SK-N-SH (cell line): ENCODE results near the gene TOPAZ1. TPM values are rescaled to one million over a fixed set of nuclear protein-coding genes. Genes with fewer than 3 reads are reported as not detected.

ENCODE experiments used
- CTCF ChIA-PET: fragments of 300-600, 350-600 bp; formaldehyde crosslinking; extraction: SDS; loops from one replicate; lab custom pipeline; 2021; lab: Yijun Ruan, JAX
- POLR2A ChIA-PET: fragments of 350-600 bp; sonication (Branson Sonifier 250); formaldehyde crosslinking; extraction: SDS; loops from one replicate; lab custom pipeline; 2020; ENCODE audit warnings: antibody characterized with exemption, inconsistent platforms; lab: Yijun Ruan, JAX
- DNase-seq: peaks from one replicate; pipeline ENCODE4 v3.0.0; 2012
- H2AFZ ChIP-seq: fragments of 200-600 bp; sonication (generic); 2 replicates; pipeline ENCODE4 v1.8.1; 2016; ENCODE audit warnings: antibody characterized with exemption, mild to moderate bottlenecking, low read depth
- H3F3A ChIP-seq: fragments of 200-600 bp; sonication (generic); replicated peaks from 2 replicates; pipeline ENCODE3; 2016; ENCODE audit warnings: antibody characterized with exemption, mild to moderate bottlenecking; ENCODE audit not compliant: insufficient read depth
- H3K27ac ChIP-seq, 2 experiments: fragments of 200-500 bp in 1 of 2; fragments of 200-600 bp in 1 of 2; sonication (Bioruptor generic) in 1 of 2; sonication (generic), shearing (Covaris generic) in 1 of 2; 2 replicates each; pipeline versions ENCODE4 v1.5.1 to v1.6.1; 2014 to 2016; ENCODE audit warnings: low read depth in 2 of 2, inconsistent platforms in 1 of 2, low read length in 1 of 2, mild to moderate bottlenecking in 1 of 2, mixed read lengths in 1 of 2
- H3K27me3 ChIP-seq: fragments of 200-600 bp; sonication (generic), shearing (Covaris generic); 2 replicates; pipeline ENCODE4 v1.6.1; 2016; ENCODE audit warnings: mixed run types; ENCODE audit not compliant: insufficient read depth
- H3K36me3 ChIP-seq, 2 experiments: fragments of 200-500 bp in 1 of 2; fragments of 200-600 bp in 1 of 2; sonication (Bioruptor generic) in 1 of 2; sonication (generic) in 1 of 2; replicated peaks in 1 of 2; 2 replicates each; pipeline versions ENCODE3 to v1.5.1; 2014 to 2016; ENCODE audit warnings: low read length in 1 of 2, mild to moderate bottlenecking in 1 of 2; ENCODE audit not compliant: insufficient read depth in 2 of 2, control insufficient read depth in 1 of 2
- H3K4me1 ChIP-seq, 2 experiments: fragments of 200-500 bp in 1 of 2; fragments of 200-600 bp in 1 of 2; sonication (Bioruptor generic) in 1 of 2; sonication (generic), shearing (Covaris generic) in 1 of 2; 2 replicates each; pipeline versions ENCODE4 v1.5.1 to v1.6.1; 2014 to 2016; ENCODE audit warnings: low read depth in 1 of 2, low read length in 1 of 2, mixed run types in 1 of 2; ENCODE audit not compliant: insufficient read depth in 2 of 2, control insufficient read depth in 1 of 2
- H3K4me2 ChIP-seq: fragments of 200-600 bp; sonication (generic), shearing (Covaris generic); 2 replicates; pipeline ENCODE4 v1.6.1; 2017; ENCODE audit warnings: mixed run types
- H3K4me3 ChIP-seq, 2 experiments: fragments of 200-500 bp in 1 of 2; fragments of 200-600 bp in 1 of 2; sonication (Bioruptor generic) in 1 of 2; sonication (generic), shearing (Covaris generic) in 1 of 2; 2 replicates each; pipeline versions ENCODE4 v1.5.1 to v1.8.1; 2014 to 2016; ENCODE audit warnings: low read depth in 2 of 2, inconsistent platforms in 1 of 2, low read length in 1 of 2, mild to moderate bottlenecking in 1 of 2, mixed read lengths in 1 of 2, moderate library complexity in 1 of 2
- H3K79me2 ChIP-seq: fragments of 200-600 bp; sonication (generic); 2 replicates; pipeline ENCODE4 v1.8.1; 2017; ENCODE audit warnings: mild to moderate bottlenecking; ENCODE audit not compliant: insufficient read depth
- H3K9ac ChIP-seq: fragments of 200-600 bp; sonication (generic); 2 replicates; pipeline ENCODE4 v1.6.1; 2017; ENCODE audit warnings: mixed run types
- H3K9me2 ChIP-seq: fragments of 200-600 bp; sonication (generic); 2 replicates; pipeline ENCODE4 v1.6.1; 2017; ENCODE audit warnings: mixed run types
- H3K9me3 ChIP-seq: fragments of 200-600 bp; sonication (generic); 2 replicates; pipeline ENCODE4 v1.6.1; 2017; ENCODE audit warnings: mixed run types, mild to moderate bottlenecking, moderate library complexity
- H4K20me1 ChIP-seq: fragments of 200-600 bp; sonication (generic); 2 replicates; pipeline ENCODE4 v1.6.1; 2017; ENCODE audit warnings: mild to moderate bottlenecking, mixed run types; ENCODE audit not compliant: insufficient read depth
- CHD2 ChIP-seq: fragments of 150-350 bp; IDR thresholded peaks from 2 replicates; pipeline ENCODE4 v1.6.1; 2018; ENCODE audit warnings: low read length; ENCODE audit not compliant: partially characterized antibody
- CTCF ChIP-seq: fragments of 200-600 bp; sonication (generic); IDR thresholded peaks from 2 replicates; pipeline ENCODE4 v1.6.1; 2017; ENCODE audit warnings: antibody characterized with exemption, mild to moderate bottlenecking, moderate library complexity
- ELF1 ChIP-seq: IDR thresholded peaks from 2 replicates; pipeline ENCODE4 v1.4.0; 2012
- FOSL2 ChIP-seq: IDR thresholded peaks from 2 replicates; pipeline ENCODE4 v1.4.0; 2012; ENCODE audit warnings: low read depth, mild to moderate bottlenecking, moderate library complexity, borderline replicate concordance
- FOXJ3 ChIP-seq: sonication (generic); formaldehyde crosslinking; IDR thresholded peaks from 2 replicates; pipeline ENCODE4 v1.5.1; 2020; ENCODE audit warnings: mild to moderate bottlenecking, missing genetic modification reagents
- JUND ChIP-seq: IDR thresholded peaks from 2 replicates; pipeline ENCODE4 v1.4.0; 2012
- MAX ChIP-seq: IDR thresholded peaks from 2 replicates; pipeline ENCODE4 v1.4.0; 2012; ENCODE audit warnings: low read depth
- MEF2A ChIP-seq: IDR thresholded peaks from 2 replicates; pipeline ENCODE4 v1.4.0; 2012; ENCODE audit warnings: low read depth, borderline replicate concordance
- POLR2AphosphoS5 ChIP-seq: IDR thresholded peaks from 2 replicates; pipeline ENCODE4 v1.6.1; 2012; ENCODE audit warnings: low read depth, low read length
- RAD21 ChIP-seq: IDR thresholded peaks from 2 replicates; pipeline ENCODE4 v1.6.1; 2012; ENCODE audit warnings: mild to moderate bottlenecking, low read length
- RCOR1 ChIP-seq: fragments of 150-350 bp; IDR thresholded peaks from 2 replicates; pipeline ENCODE4 v1.6.1; 2017; ENCODE audit warnings: antibody characterized with exemption, low read length
- REST ChIP-seq: IDR thresholded peaks from 2 replicates; pipeline ENCODE4 v1.6.1; 2012; ENCODE audit warnings: mild to moderate bottlenecking, low read depth, low read length, moderate library complexity
- RXRA ChIP-seq: IDR thresholded peaks from 2 replicates; pipeline ENCODE4 v1.4.0; 2012; ENCODE audit warnings: low read depth, mild to moderate bottlenecking, borderline replicate concordance
- SIN3A ChIP-seq: IDR thresholded peaks from 2 replicates; pipeline ENCODE4 v1.6.1; 2012; ENCODE audit warnings: low read depth, mild to moderate bottlenecking, low read length, moderate library complexity, borderline replicate concordance
- SMC3 ChIP-seq: IDR thresholded peaks from 2 replicates; pipeline ENCODE4 v1.6.1; 2012; ENCODE audit warnings: low read depth, low read length, improper control_type of control experiment
- TAF1 ChIP-seq: IDR thresholded peaks from 2 replicates; pipeline ENCODE4 v1.6.1; 2012; ENCODE audit warnings: low read depth, mild to moderate bottlenecking, low read length, moderate library complexity, borderline replicate concordance
- TCF12 ChIP-seq: IDR thresholded peaks from 2 replicates; pipeline ENCODE4 v1.4.0; 2012
- TEAD4 ChIP-seq: IDR thresholded peaks from 2 replicates; pipeline ENCODE4 v1.4.0; 2012; ENCODE audit warnings: mild to moderate bottlenecking, borderline replicate concordance; ENCODE audit not compliant: insufficient read depth
- USF1 ChIP-seq: IDR thresholded peaks from 2 replicates; pipeline ENCODE4 v1.4.0; 2012; ENCODE audit warnings: low read depth, borderline replicate concordance
- YY1 ChIP-seq: IDR thresholded peaks from 2 replicates; pipeline ENCODE4 v1.4.0; 2012; ENCODE audit warnings: low read depth, mild to moderate bottlenecking
- ZBTB33 ChIP-seq: IDR thresholded peaks from 2 replicates; pipeline ENCODE4 v1.4.0; 2012; ENCODE audit warnings: low read depth, borderline replicate concordance
- WGBS: methylation state at CpG from one replicate; pipeline ENCODE4 v1.1.6; 2017; ENCODE audit warnings: low lambda C conversion rate; 5-methylcytosine and 5-hydroxymethylcytosine counted together
- polyA plus RNA-seq, 3 experiments: library from polyadenylated mRNA; depleted of rRNA; stranded (reverse); fragments of >200 nt; gene quantifications; 2 replicates each; pipeline ENCODE4 v1.2.3, GENCODE V29; 2012

TOPAZ1 gene
- polyA plus RNA-seq, 1 of the 3 experiments (the other 2 are of a cell fraction) = not detected

GRCh38 chr3:44326019-44326418 is 84.3 kb downstream of the TOPAZ1 start:
- no peak for DNase-seq
- H3K9me3 ChIP-seq = peaks cover 5% of the 10 kb centered on the region; the same call in 1 of the 2 replicates
- no peak overlapping the region for H3K4me2 ChIP-seq
- no peaks in the 10 kb centered on the region for H3K27me3 ChIP-seq
- ChIA-PET CTCF (interaction anchor here (0.9 kb wide), 1 partner anchor 39 kb away, joined by 3 read pairs; no protein-coding TSS in a partner anchor), POLR2A (no interaction called here)
- no peak overlapping the region for H2AFZ ChIP-seq
- no peaks in the 10 kb centered on the region for H3K79me2 ChIP-seq
- WGBS = 47% methylated on average over 2 of the region's 2 CpGs
- no peaks in the 10 kb centered on the region for H3K9me2 ChIP-seq
- TF ChIP-seq USF1 (no peak), SIN3A (no peak), MAX (no peak), CTCF (no peak), CHD2 (no peak), FOSL2 (no peak), JUND (no peak), RCOR1 (no peak), YY1 (no peak), RXRA (no peak), SMC3 (no peak), TAF1 (no peak), RAD21 (no peak), TEAD4 (no peak), POLR2AphosphoS5 (no peak), ELF1 (no peak), MEF2A (no peak)
- TF ChIP-seq, all 33 proteins: peak for 0
- Histone ChIP-seq H3F3A (no peaks in the 10 kb centered on the region), H4K20me1 (no peaks in the 10 kb centered on the region), H3K9ac (no peak overlapping the region), H3K27ac (no peak overlapping the region), H3K4me3 (no peak overlapping the region), H3K36me3 (no peaks in the 10 kb centered on the region), H3K4me1 (no peaks in the 10 kb centered on the region)

- no peak overlapping the region for H2AFZ ChIP-seq
- H3K36me3 ChIP-seq = no peaks in the 10 kb centered on the region
- CTCF ChIA-PET = interaction anchor here (0.9 kb wide), 1 partner anchor 38 kb away, joined by 3 read pairs; no protein-coding TSS in a partner anchor
- no peaks in the 10 kb centered on the region for H3K79me2 ChIP-seq
- H3K27me3 ChIP-seq = no peaks in the 10 kb centered on the region
- POLR2A ChIA-PET = no interaction called here
- no peaks in the 10 kb centered on the region for H3K9me2 ChIP-seq
- no peaks in the 10 kb centered on the region for H4K20me1 ChIP-seq
- no peak for DNase-seq
- WGBS = 56% methylated on average over 3 of the region's 3 CpGs
- no peak overlapping the region for H3K4me2 ChIP-seq
- H3K9me3 ChIP-seq = peaks cover 5% of the 10 kb centered on the region; the same call in 1 of the 2 replicates
- H3K4me1 ChIP-seq = no peaks in the 10 kb centered on the region
- H3K4me3 ChIP-seq = no peak overlapping the region
- H3F3A ChIP-seq = no peaks in the 10 kb centered on the region
- no peak overlapping the region for H3K27ac ChIP-seq
- no peak overlapping the region for H3K9ac ChIP-seq
- TF ChIP-seq TCF12 = no peak
- no peak for TF ChIP-seq FOXJ3 (CRISPR knock-in tag)
- TF ChIP-seq ZBTB33 = no peak
- no peak for TF ChIP-seq RAD21
- no peak for TF ChIP-seq RCOR1
- no peak for TF ChIP-seq REST
- no peak for TF ChIP-seq JUND
- no peak for TF ChIP-seq TEAD4
Observed at GRCh38 chr3:44326515-44326914, 84.8 kb downstream of the TOPAZ1 start.
